GM18508 (cell line): ENCODE data around the gene C1QTNF9B.
"Not testable (repeated sequence)": the region's sequence is repeated elsewhere in the genome, so short reads cannot be mapped to it uniquely, and the experiment has no call there.

Source experiments
- ATAC-seq: cut with Tn5 transposase; IDR thresholded peaks from one replicate; pipeline ENCODE4 v1.9.1; 2021; ENCODE audit warnings: moderate number of reproducible peaks; ENCODE audit not compliant: insufficient read depth, unreplicated experiment

C1QTNF9B gene

GRCh38 chr13:23898101-23898500 is 799 bp upstream of the C1QTNF9B start:
- ATAC-seq = no peak

- not testable (repeated sequence) for ATAC-seq
Observed at GRCh38 chr13:23894746-23895145, 2.6 kb downstream of the C1QTNF9B start.

- not testable (repeated sequence) for ATAC-seq
Observed at GRCh38 chr13:23893791-23894190, 3.5 kb downstream of the C1QTNF9B start.

GRCh38 chr13:23889615-23890607 is 7.4 kb downstream of the C1QTNF9B start:
- no peak for ATAC-seq

GRCh38 chr13:23888658-23889614 is 8.4 kb downstream of the C1QTNF9B start, which contains the start of gene MIPEP:
MIPEP (minus strand) TSS chr13:23889400; CDS start chr13:23889320, 80 bp downstream.
- ATAC-seq = peak; percentile 80

- not testable (repeated sequence) for ATAC-seq
Observed at GRCh38 chr13:23884361-23884760, 12.9 kb downstream of the C1QTNF9B start.

- no peak for ATAC-seq
Observed at GRCh38 chr13:23883255-23883654, 14.0 kb downstream of the C1QTNF9B start.

GRCh38 chr13:23881402-23881800 is 15.9 kb downstream of the C1QTNF9B start:
- ATAC-seq = not testable (repeated sequence)

GRCh38 chr13:23880493-23881401 is 16.6 kb downstream of the C1QTNF9B start:
- ATAC-seq = not testable (repeated sequence)

GRCh38 chr13:23877286-23877685 is 20.0 kb downstream of the C1QTNF9B start:
- ATAC-seq = no peak

GRCh38 chr13:23876265-23876664 is 21.0 kb downstream of the C1QTNF9B start:
- no peak for ATAC-seq

- no peak for ATAC-seq
Observed at GRCh38 chr13:23871616-23872220, 25.6 kb downstream of the C1QTNF9B start.

- no peak for ATAC-seq
Observed at GRCh38 chr13:23870356-23871140, 26.8 kb downstream of the C1QTNF9B start.

- no peak for ATAC-seq
Observed at GRCh38 chr13:23868521-23868920, 28.8 kb downstream of the C1QTNF9B start.

GRCh38 chr13:23867027-23867491 is 30.2 kb downstream of the C1QTNF9B start:
- no peak for ATAC-seq

- no peak for ATAC-seq
Observed at GRCh38 chr13:23866420-23867026, 30.8 kb downstream of the C1QTNF9B start.

- no peak for ATAC-seq
Observed at GRCh38 chr13:23865906-23866305, 31.4 kb downstream of the C1QTNF9B start.

GRCh38 chr13:23865026-23865425 is 32.3 kb downstream of the C1QTNF9B start:
- no peak for ATAC-seq
